GM04504 (cell line): Measurements from ENCODE around the gene GOLIM4.
A peak's percentile ranks its signal among the peaks of the same experiment; 100 is the strongest.
"Not testable (repeated sequence)": the region's sequence is repeated elsewhere in the genome, so short reads cannot be mapped to it uniquely, and the experiment has no call there.

Source experiments
- DNase-seq: peaks from one replicate; pipeline ENCODE4 v3.0.0-alpha.2; 2012; ENCODE audit warnings: low read depth

The GOLIM4 gene

GRCh38 chr3:168077091-168077490 is 18.6 kb downstream of the GOLIM4 start:
- DNase-seq = no peak

- DNase-seq = no peak
Measured at GRCh38 chr3:168073842-168074605, 21.7 kb downstream of the GOLIM4 start.

GRCh38 chr3:168072323-168072650 is 23.4 kb downstream of the GOLIM4 start:
- DNase-seq = no peak

GRCh38 chr3:168071591-168072322 is 24.0 kb downstream of the GOLIM4 start:
- peak; percentile 66 for DNase-seq

GRCh38 chr3:168070919-168071318 is 24.8 kb downstream of the GOLIM4 start:
- DNase-seq = no peak

- no peak for DNase-seq
Measured at GRCh38 chr3:168068346-168068745, 27.4 kb downstream of the GOLIM4 start.

GRCh38 chr3:168066882-168067281 is 28.8 kb downstream of the GOLIM4 start:
- no peak for DNase-seq

GRCh38 chr3:168065569-168065968 is 30.2 kb downstream of the GOLIM4 start:
- DNase-seq = no peak

GRCh38 chr3:168063122-168063521 is 32.6 kb downstream of the GOLIM4 start:
- DNase-seq = no peak

- no peak for DNase-seq
Measured at GRCh38 chr3:168062679-168063078, 33.0 kb downstream of the GOLIM4 start.

- no peak for DNase-seq
Measured at GRCh38 chr3:168061332-168061996, 34.3 kb downstream of the GOLIM4 start.

GRCh38 chr3:168060317-168060716 is 35.4 kb downstream of the GOLIM4 start:
- no peak for DNase-seq

GRCh38 chr3:168058481-168058880 is 37.2 kb downstream of the GOLIM4 start:
- DNase-seq = no peak

GRCh38 chr3:168056398-168057230 is 39.1 kb downstream of the GOLIM4 start:
- not testable (repeated sequence) for DNase-seq

GRCh38 chr3:168054447-168054846 is 41.3 kb downstream of the GOLIM4 start:
- no peak for DNase-seq

GRCh38 chr3:168053115-168053514 is 42.6 kb downstream of the GOLIM4 start:
- no peak for DNase-seq

- DNase-seq = no peak
Measured at GRCh38 chr3:168052515-168052914, 43.2 kb downstream of the GOLIM4 start.

GRCh38 chr3:168051531-168052471 is 43.9 kb downstream of the GOLIM4 start:
- DNase-seq = no peak

GRCh38 chr3:168051070-168051469 is 44.7 kb downstream of the GOLIM4 start:
- no peak for DNase-seq

- DNase-seq = no peak
Measured at GRCh38 chr3:168049367-168049974, 46.3 kb downstream of the GOLIM4 start.
